Measurements from ENCODE around the gene EML6. TPM values are rescaled to one million over a fixed set of nuclear protein-coding genes. Genes with fewer than 3 reads are reported as not detected.

EML6 gene
- total RNA-seq, 1 experiment from 2014 or later: 6.6 TPM

GRCh38 chr2:54675738-54676137 lies 47.7 kb upstream of the EML6 start:
- intact Hi-C loops (cut with micrococcal nuclease): no loop called here
- no peak for ATAC-seq
- DNase-seq (ENCODE audit: low read depth, low spot score): no peak
- Histone ChIP-seq H4K20me1 (ENCODE audit: insufficient read depth) (no peaks in the 10 kb centered on the region), H3K4me2 (ENCODE audit: low read length) (no peak overlapping the region), H3K4me3 (replicated peaks in 1 of 2; ENCODE audit: low read depth in 1 of 2, low read length in 2 of 2) (no peak overlapping the region), H3K9me2 (ENCODE audit: insufficient read depth) (no peaks in the 10 kb centered on the region), H3K9me3 (ENCODE audit: control insufficient read depth in 1 of 2, insufficient read depth in 1 of 2, low read depth in 1 of 2, low read length in 2 of 2) (no peaks in the 10 kb centered on the region), H3K4me1 (ENCODE audit: control insufficient read depth in 1 of 2, insufficient read depth in 2 of 2, low read length in 2 of 2) (no peaks in the 10 kb centered on the region; a peak in 1 of 4 replicates), H3K27me3 (ENCODE audit: insufficient read depth, low read length) (no peaks in the 10 kb centered on the region), H3K36me3 (ENCODE audit: control insufficient read depth in 1 of 2, insufficient read depth in 2 of 2, low read length in 2 of 2) (no peaks in the 10 kb centered on the region), H3K27ac (ENCODE audit: low read depth, low read length) (no peak overlapping the region), H3K9ac (ENCODE audit: low read length) (no peak overlapping the region), H3K79me2 (ENCODE audit: insufficient read depth, low read length) (no peaks in the 10 kb centered on the region), H2AFZ (ENCODE audit: low read depth, low read length, poor library complexity, severe bottlenecking) (no peak overlapping the region)
- TF ChIP-seq ELF1 (IDR thresholded peaks at IDR 0.05; ENCODE audit: borderline replicate concordance, low read depth) (no peak), SIN3A (IDR thresholded peaks at IDR 0.05; ENCODE audit: low read depth) (no peak), ZFX (IDR thresholded peaks at IDR 0.05) (no peak), EZH2phosphoT487 (IDR thresholded peaks at IDR 0.05; ENCODE audit: borderline replicate concordance) (no peak), CTCF (IDR thresholded peaks at IDR 0.05 in 2 of 3, conservative IDR thresholded peaks at IDR 0.05 in 1 of 3; ENCODE audit: borderline replicate concordance in 1 of 3, insufficient read depth in 1 of 3, low read depth in 2 of 3, low read length in 2 of 3) (no peak), RAD21 (IDR thresholded peaks at IDR 0.05; ENCODE audit: low read depth) (no peak), SP1 (IDR thresholded peaks at IDR 0.05; ENCODE audit: low read depth) (no peak), ZNF274 (IDR thresholded peaks at IDR 0.05; ENCODE audit: low read depth, low read length) (no peak), YY1 (IDR thresholded peaks at IDR 0.05; ENCODE audit: extremely low read depth, insufficient replicate concordance, low read depth, low read length) (no peak)
- ChIA-PET POLR2A (no interaction called here), CTCF (interaction anchor here (1.2 to 1.3 kb wide), 2 partner anchors 10 to 569 kb away, joined by 4 to 5 read pairs; no protein-coding TSS in a partner anchor), RAD21 (ENCODE audit: low non-redundant PET in 1 of 2, low total read pairs in 2 of 2, uncharacterized antibody in 2 of 2, unreplicated experiment in 2 of 2) (no interaction called here)
- no TSS peak for BruUV-seq (replicated peaks)

Data from HCT116 (cell line).